Liver (tissue), 9 donors: ENCODE data around the gene SRRD. TPM values are rescaled to one million over a fixed set of nuclear protein-coding genes. Genes with fewer than 3 reads are reported as not detected.

ENCODE experiments used
- DNase-seq: peaks from one replicate; pipeline ENCODE4 v3.0.0-alpha.2; 2017; ENCODE audit warnings: low spot score
- H3K27ac ChIP-seq, 2 donors: one replicate each; pipeline ENCODE4 v1.7.0; 2013; ENCODE audit warnings: inconsistent platforms in 2 of 2, low read length in 2 of 2, control low read depth in 1 of 2, low read depth in 1 of 2, mild to moderate bottlenecking in 1 of 2
- H3K27me3 ChIP-seq, 4 donors: one replicate each; pipeline versions ENCODE4 v1.6.1 to v1.7.0; 2013; ENCODE audit warnings: low read length in 3 of 4, inconsistent platforms in 1 of 4, mild to moderate bottlenecking in 1 of 4, moderate library complexity in 1 of 4; ENCODE audit not compliant: control insufficient read depth in 4 of 4, insufficient read depth in 4 of 4
- H3K36me3 ChIP-seq, 4 donors: one replicate each; pipeline versions ENCODE4 v1.6.1 to v1.7.0; 2013; ENCODE audit warnings: low read length in 3 of 4, mild to moderate bottlenecking in 3 of 4, low read depth in 1 of 4, moderate library complexity in 1 of 4; ENCODE audit not compliant: control insufficient read depth in 4 of 4, insufficient read depth in 3 of 4
- H3K4me1 ChIP-seq, 4 donors: one replicate each; pipeline versions ENCODE4 v1.6.1 to v1.7.0; 2013; ENCODE audit warnings: low read length in 3 of 4, mild to moderate bottlenecking in 3 of 4, moderate library complexity in 1 of 4; ENCODE audit not compliant: control insufficient read depth in 4 of 4, insufficient read depth in 4 of 4
- H3K4me3 ChIP-seq, 3 donors: one replicate each; pipeline versions ENCODE4 v1.6.1 to v1.7.0; 2013; ENCODE audit warnings: low read length in 3 of 3, control low read depth in 1 of 3, low read depth in 1 of 3, mild to moderate bottlenecking in 1 of 3
- H3K9ac ChIP-seq, 2 donors: one replicate each; pipeline ENCODE4 v1.7.0; 2013; ENCODE audit warnings: low read length in 2 of 2, mild to moderate bottlenecking in 2 of 2, moderate library complexity in 2 of 2, control low read depth in 1 of 2, low read depth in 1 of 2
- H3K9me3 ChIP-seq, 4 donors: one replicate each; pipeline versions ENCODE4 v1.6.1 to v1.7.0; 2013; ENCODE audit warnings: low read length in 3 of 4; ENCODE audit not compliant: control insufficient read depth in 4 of 4
- EGR1 ChIP-seq, 2 donors: IDR thresholded peaks; 2 replicates each; pipeline ENCODE4 v1.6.1; 2016 to 2018; ENCODE audit warnings: antibody characterized with exemption in 2 of 2, low read depth in 2 of 2
- FOXA1 ChIP-seq: IDR thresholded peaks from 2 replicates; pipeline ENCODE4 v1.6.1; 2016; ENCODE audit warnings: antibody characterized with exemption
- FOXA2 ChIP-seq: IDR thresholded peaks from 2 replicates; pipeline ENCODE4 v1.6.1; 2016; ENCODE audit warnings: antibody characterized with exemption
- GABPA ChIP-seq, 2 donors: IDR thresholded peaks in 1 of 2; conservative IDR thresholded peaks in 1 of 2; 2 replicates each; pipeline ENCODE4 v1.6.1; 2016; ENCODE audit warnings: antibody characterized with exemption in 2 of 2, mild to moderate bottlenecking in 1 of 2, moderate library complexity in 1 of 2
- HNF4A ChIP-seq, 2 donors: conservative IDR thresholded peaks; 2 replicates each; pipeline ENCODE4 v1.6.1; 2016; ENCODE audit warnings: antibody characterized with exemption in 2 of 2, mild to moderate bottlenecking in 2 of 2
- NR2F2 ChIP-seq: IDR thresholded peaks from 2 replicates; pipeline ENCODE4 v1.6.1; 2016; ENCODE audit warnings: antibody characterized with exemption
- RAD21 ChIP-seq, 2 donors: IDR thresholded peaks; 2 replicates each; pipeline ENCODE4 v1.6.1; 2016; ENCODE audit warnings: antibody characterized with exemption in 2 of 2, mild to moderate bottlenecking in 2 of 2
- RXRA ChIP-seq, 2 donors: IDR thresholded peaks; 2 replicates each; pipeline ENCODE4 v1.6.1; 2017 to 2018; ENCODE audit warnings: antibody characterized with exemption in 2 of 2, mild to moderate bottlenecking in 1 of 2
- SP1 ChIP-seq: IDR thresholded peaks from 2 replicates; pipeline ENCODE4 v1.6.1; 2018; ENCODE audit warnings: antibody characterized with exemption, mild to moderate bottlenecking
- TAF1 ChIP-seq: conservative IDR thresholded peaks from 2 replicates; pipeline ENCODE4 v1.6.1; 2016; ENCODE audit warnings: antibody characterized with exemption, mild to moderate bottlenecking
- YY1 ChIP-seq: IDR thresholded peaks from 2 replicates; pipeline ENCODE4 v1.6.1; 2016; ENCODE audit warnings: antibody characterized with exemption, mild to moderate bottlenecking
- WGBS: extraction: QIAGEN DNeasy Blood & Tissue Kit; methylation state at CpG from one replicate; pipeline ENCODE4 v1.1.7; 2013; 5-methylcytosine and 5-hydroxymethylcytosine counted together
- polyA plus RNA-seq, 2 donors: library from polyadenylated mRNA; stranded (reverse) in 1 of 2; unstranded in 1 of 2; fragments of 200-250 nt in 1 of 2; fragments of >200 nt in 1 of 2; fragmentation: Nextera tagmentation in 1 of 2; extraction: Ambion mirVana in 1 of 2; gene quantifications; one replicate each; pipeline versions ENCODE4 v1.2.1 to v1.2.3, GENCODE V29; 2013 to 2015
- total RNA-seq, 2 donors: library from RNA; depleted of rRNA; stranded (reverse); fragments of >200 nt; gene quantifications; one replicate each; pipeline ENCODE4 v1.2.3, GENCODE V29; 2014
- TF ChIP-seq, protein P1 (sequence below): fragments of 150-350 bp; IDR thresholded peaks from 2 replicates; pipeline ENCODE4 v1.5.1; 2017; ENCODE audit warnings: improper control_type of control experiment, low read depth, low read length; ENCODE audit not compliant: missing input control
- TF ChIP-seq, protein P2 (sequence below): IDR thresholded peaks from 2 replicates; pipeline ENCODE4 v1.6.1; 2016; ENCODE audit warnings: antibody characterized with exemption
- TF ChIP-seq, protein P3 (sequence below): IDR thresholded peaks from 2 replicates; pipeline ENCODE4 v1.6.1; 2016; ENCODE audit warnings: antibody characterized with exemption, mild to moderate bottlenecking
- TF ChIP-seq, protein P4 (sequence below): IDR thresholded peaks from 2 replicates; pipeline ENCODE4 v1.6.1; 2016; ENCODE audit warnings: antibody characterized with exemption
- TF ChIP-seq, protein P5 (sequence below): IDR thresholded peaks from 2 replicates; pipeline ENCODE4 v1.6.1; 2016; ENCODE audit warnings: antibody characterized with exemption
- donor health status: healthy.
- donor health status: healthy.
- donor health status: healthy.
- donor health status: healthy.
- donor health status: healthy.

The SRRD gene
- total and polyA plus RNA-seq, 4 donors: 8.7 to 18.6 (median 13.6) TPM

DNA sequence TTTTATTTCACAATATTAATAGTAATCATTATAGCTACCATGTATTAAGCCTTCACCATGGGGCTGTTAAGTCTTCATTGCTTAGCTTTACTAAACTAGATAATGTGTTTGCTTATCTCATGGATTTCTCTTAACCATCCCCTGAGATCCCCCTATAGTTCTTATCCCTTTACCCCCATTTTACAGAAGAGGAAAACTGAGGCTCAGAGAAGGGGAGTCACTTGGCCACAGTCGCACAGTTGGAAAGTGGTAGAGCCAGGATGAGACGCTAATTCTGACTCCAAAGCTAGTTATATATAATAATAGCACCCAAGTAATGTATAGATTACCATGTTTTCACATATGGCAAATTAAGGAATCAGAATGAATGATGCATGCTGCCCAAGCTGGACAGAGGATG is 38.3 kb downstream of the SRRD start:
- Histone ChIP-seq H3K4me1 (peaks cover 2 to 18% (median 6%) of the 10 kb centered on the region in 4 donors), H3K9me3 (no peaks in the 10 kb centered on the region), H3K27me3 (no peaks in the 10 kb centered on the region), H3K9ac (no peak overlapping the region), H3K27ac (peak overlapping the region in 1 of 2 donors; percentile 1), H3K4me3 (no peak overlapping the region), H3K36me3 (no peaks in the 10 kb centered on the region)
- WGBS: 96% methylated on average over 2 of the region's 2 CpGs
- DNase-seq: no peak
- TF ChIP-seq FOXA1 (no peak), SP1 (no peak), YY1 (no peak), TAF1 (no peak), NR2F2 (no peak), HNF4A (conservative IDR thresholded peaks at IDR 0.05) (no peak), GABPA (IDR thresholded peaks at IDR 0.05 in 1 of 2, conservative IDR thresholded peaks at IDR 0.05 in 1 of 2) (no peak), RAD21 (IDR thresholded peaks at IDR 0.05) (no peak)
- TF ChIP-seq, protein P1, sequence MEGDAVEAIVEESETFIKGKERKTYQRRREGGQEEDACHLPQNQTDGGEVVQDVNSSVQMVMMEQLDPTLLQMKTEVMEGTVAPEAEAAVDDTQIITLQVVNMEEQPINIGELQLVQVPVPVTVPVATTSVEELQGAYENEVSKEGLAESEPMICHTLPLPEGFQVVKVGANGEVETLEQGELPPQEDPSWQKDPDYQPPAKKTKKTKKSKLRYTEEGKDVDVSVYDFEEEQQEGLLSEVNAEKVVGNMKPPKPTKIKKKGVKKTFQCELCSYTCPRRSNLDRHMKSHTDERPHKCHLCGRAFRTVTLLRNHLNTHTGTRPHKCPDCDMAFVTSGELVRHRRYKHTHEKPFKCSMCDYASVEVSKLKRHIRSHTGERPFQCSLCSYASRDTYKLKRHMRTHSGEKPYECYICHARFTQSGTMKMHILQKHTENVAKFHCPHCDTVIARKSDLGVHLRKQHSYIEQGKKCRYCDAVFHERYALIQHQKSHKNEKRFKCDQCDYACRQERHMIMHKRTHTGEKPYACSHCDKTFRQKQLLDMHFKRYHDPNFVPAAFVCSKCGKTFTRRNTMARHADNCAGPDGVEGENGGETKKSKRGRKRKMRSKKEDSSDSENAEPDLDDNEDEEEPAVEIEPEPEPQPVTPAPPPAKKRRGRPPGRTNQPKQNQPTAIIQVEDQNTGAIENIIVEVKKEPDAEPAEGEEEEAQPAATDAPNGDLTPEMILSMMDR: no peak
- TF ChIP-seq, protein P2, sequence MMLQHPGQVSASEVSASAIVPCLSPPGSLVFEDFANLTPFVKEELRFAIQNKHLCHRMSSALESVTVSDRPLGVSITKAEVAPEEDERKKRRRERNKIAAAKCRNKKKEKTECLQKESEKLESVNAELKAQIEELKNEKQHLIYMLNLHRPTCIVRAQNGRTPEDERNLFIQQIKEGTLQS: no peak
- TF ChIP-seq, protein P3, sequence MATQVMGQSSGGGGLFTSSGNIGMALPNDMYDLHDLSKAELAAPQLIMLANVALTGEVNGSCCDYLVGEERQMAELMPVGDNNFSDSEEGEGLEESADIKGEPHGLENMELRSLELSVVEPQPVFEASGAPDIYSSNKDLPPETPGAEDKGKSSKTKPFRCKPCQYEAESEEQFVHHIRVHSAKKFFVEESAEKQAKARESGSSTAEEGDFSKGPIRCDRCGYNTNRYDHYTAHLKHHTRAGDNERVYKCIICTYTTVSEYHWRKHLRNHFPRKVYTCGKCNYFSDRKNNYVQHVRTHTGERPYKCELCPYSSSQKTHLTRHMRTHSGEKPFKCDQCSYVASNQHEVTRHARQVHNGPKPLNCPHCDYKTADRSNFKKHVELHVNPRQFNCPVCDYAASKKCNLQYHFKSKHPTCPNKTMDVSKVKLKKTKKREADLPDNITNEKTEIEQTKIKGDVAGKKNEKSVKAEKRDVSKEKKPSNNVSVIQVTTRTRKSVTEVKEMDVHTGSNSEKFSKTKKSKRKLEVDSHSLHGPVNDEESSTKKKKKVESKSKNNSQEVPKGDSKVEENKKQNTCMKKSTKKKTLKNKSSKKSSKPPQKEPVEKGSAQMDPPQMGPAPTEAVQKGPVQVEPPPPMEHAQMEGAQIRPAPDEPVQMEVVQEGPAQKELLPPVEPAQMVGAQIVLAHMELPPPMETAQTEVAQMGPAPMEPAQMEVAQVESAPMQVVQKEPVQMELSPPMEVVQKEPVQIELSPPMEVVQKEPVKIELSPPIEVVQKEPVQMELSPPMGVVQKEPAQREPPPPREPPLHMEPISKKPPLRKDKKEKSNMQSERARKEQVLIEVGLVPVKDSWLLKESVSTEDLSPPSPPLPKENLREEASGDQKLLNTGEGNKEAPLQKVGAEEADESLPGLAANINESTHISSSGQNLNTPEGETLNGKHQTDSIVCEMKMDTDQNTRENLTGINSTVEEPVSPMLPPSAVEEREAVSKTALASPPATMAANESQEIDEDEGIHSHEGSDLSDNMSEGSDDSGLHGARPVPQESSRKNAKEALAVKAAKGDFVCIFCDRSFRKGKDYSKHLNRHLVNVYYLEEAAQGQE: no peak
- TF ChIP-seq, protein P4, sequence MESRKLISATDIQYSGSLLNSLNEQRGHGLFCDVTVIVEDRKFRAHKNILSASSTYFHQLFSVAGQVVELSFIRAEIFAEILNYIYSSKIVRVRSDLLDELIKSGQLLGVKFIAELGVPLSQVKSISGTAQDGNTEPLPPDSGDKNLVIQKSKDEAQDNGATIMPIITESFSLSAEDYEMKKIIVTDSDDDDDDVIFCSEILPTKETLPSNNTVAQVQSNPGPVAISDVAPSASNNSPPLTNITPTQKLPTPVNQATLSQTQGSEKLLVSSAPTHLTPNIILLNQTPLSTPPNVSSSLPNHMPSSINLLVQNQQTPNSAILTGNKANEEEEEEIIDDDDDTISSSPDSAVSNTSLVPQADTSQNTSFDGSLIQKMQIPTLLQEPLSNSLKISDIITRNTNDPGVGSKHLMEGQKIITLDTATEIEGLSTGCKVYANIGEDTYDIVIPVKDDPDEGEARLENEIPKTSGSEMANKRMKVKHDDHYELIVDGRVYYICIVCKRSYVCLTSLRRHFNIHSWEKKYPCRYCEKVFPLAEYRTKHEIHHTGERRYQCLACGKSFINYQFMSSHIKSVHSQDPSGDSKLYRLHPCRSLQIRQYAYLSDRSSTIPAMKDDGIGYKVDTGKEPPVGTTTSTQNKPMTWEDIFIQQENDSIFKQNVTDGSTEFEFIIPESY: no peak

DNA sequence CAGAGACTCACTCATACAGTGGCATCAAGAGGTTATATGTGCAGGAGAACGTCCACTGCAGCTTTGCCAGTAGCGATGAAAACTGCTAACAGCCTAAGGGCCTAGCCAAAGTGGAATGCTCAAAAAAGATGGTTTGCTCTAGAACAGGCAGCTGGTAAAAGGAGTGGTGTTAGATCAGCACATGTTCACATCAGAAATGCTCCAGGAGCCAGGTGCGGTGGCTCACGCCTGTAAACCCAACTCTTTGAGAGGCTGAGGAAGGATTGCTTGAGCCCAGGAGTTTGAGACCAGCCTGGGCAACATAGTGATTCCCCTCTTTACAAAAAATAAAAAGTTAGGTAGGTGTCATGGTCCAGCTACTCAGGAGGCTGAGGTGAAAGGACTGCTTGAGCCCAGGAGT is 38.9 kb downstream of the SRRD start:
- H3K27ac ChIP-seq: peak overlapping the region; percentile 1 to 23
- H3K4me1 ChIP-seq: peaks cover under 1 to 15% (median 5%) of the 10 kb centered on the region in 4 donors
- no peaks in the 10 kb centered on the region for H3K36me3 ChIP-seq
- WGBS: 94% methylated on average over 4 of the region's 4 CpGs
- H3K27me3 ChIP-seq: no peaks in the 10 kb centered on the region
- DNase-seq: no peak
- H3K9me3 ChIP-seq: no peaks in the 10 kb centered on the region
- H3K4me3 ChIP-seq: no peak overlapping the region
- H3K9ac ChIP-seq: no peak overlapping the region
- no peak for TF ChIP-seq NR2F2
- TF ChIP-seq RXRA (IDR thresholded peaks at IDR 0.05): no peak
- TF ChIP-seq, protein P3: no peak
- TF ChIP-seq HNF4A (conservative IDR thresholded peaks at IDR 0.05): no peak
- no peak for TF ChIP-seq TAF1
- TF ChIP-seq EGR1 (IDR thresholded peaks at IDR 0.05; ENCODE audit: low read depth in 2 of 2): no peak
- TF ChIP-seq, protein P5, sequence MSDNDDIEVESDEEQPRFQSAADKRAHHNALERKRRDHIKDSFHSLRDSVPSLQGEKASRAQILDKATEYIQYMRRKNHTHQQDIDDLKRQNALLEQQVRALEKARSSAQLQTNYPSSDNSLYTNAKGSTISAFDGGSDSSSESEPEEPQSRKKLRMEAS: no peak
- no peak for TF ChIP-seq FOXA2
